ENCODE results near the gene ANKLE1. TPM values are rescaled to one million over a fixed set of nuclear protein-coding genes. Genes with fewer than 3 reads are reported as not detected.
A peak's percentile ranks its signal among the peaks of the same experiment; 100 is the strongest.

Gene ANKLE1
- polyA plus RNA-seq, 1 experiment, result 0.33 TPM

DNA sequence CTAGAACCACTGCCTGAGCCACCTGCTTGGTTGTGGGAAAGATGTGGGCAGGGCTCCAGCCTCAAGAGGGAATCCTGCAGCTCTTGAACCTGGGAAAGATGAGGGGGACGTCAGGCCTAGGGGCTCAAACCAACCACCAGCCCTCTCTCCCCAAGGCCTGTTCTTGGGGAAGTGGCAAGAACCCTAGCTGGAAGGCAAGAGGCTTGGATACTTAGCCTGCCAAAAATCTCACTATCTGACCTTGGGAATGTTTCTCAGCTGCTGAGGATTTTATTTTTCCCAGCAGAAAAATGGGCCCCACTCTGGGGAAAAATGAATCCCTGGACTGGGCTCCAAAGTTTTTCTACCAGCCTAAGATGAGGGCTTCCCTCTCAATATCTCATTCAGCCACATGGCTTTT lies 21.8 kb upstream of the ANKLE1 start:
- TF ChIP-seq, protein P1, sequence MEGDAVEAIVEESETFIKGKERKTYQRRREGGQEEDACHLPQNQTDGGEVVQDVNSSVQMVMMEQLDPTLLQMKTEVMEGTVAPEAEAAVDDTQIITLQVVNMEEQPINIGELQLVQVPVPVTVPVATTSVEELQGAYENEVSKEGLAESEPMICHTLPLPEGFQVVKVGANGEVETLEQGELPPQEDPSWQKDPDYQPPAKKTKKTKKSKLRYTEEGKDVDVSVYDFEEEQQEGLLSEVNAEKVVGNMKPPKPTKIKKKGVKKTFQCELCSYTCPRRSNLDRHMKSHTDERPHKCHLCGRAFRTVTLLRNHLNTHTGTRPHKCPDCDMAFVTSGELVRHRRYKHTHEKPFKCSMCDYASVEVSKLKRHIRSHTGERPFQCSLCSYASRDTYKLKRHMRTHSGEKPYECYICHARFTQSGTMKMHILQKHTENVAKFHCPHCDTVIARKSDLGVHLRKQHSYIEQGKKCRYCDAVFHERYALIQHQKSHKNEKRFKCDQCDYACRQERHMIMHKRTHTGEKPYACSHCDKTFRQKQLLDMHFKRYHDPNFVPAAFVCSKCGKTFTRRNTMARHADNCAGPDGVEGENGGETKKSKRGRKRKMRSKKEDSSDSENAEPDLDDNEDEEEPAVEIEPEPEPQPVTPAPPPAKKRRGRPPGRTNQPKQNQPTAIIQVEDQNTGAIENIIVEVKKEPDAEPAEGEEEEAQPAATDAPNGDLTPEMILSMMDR (IDR thresholded peaks at IDR 0.05; ENCODE audit: low read depth, low read length), result no peak
- POLR2A ChIA-PET, result no interaction called here
- no peak overlapping the region for H3K4me3 ChIP-seq (ENCODE audit: low read depth, low read length)
- no peak for DNase-seq (ENCODE audit: low read depth, low spot score)
- H3K27ac ChIP-seq (ENCODE audit: low read depth, low read length), result no peak overlapping the region
- CTCF ChIA-PET, result interaction anchor here (0.6 to 1.9 kb wide), 8 partner anchors 7 to 194 kb away, joined by 3 to 7 read pairs (median 3); no protein-coding TSS in a partner anchor
- peaks cover 8% of the 10 kb centered on the region for H3K27me3 ChIP-seq (ENCODE audit: control insufficient read depth, insufficient read depth, low read length)
- peaks cover 17% of the 10 kb centered on the region for H3K9me3 ChIP-seq (ENCODE audit: control insufficient read depth, insufficient read depth, low read length)

DNA sequence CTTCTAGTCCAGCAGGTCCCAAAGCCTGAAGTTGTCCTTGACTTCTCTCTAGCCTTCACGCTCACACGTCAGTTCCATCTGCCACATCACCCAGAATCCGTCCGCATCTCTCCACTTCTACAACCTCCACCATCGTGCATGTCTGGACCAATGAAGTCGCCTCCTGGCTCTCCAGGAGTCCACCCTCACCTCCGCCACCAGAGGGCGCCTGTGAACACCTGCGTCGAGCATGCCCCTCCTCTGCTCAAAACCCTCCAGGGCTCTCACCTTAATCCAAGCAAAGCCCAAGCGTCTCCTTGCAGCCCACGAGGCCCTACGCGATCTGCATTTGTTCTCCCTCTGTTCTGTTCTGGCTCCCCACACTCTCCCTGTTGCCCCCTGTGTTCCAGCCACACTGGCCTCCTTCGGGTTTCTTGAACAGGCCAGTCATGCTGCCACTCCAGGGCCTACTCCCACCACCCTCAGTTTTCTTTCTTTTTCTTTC lies 20.8 kb upstream of the ANKLE1 start:
- Histone ChIP-seq H3K4me3 (ENCODE audit: low read depth, low read length) (no peak overlapping the region), H3K27ac (ENCODE audit: low read depth, low read length) (no peak overlapping the region), H3K9me3 (ENCODE audit: control insufficient read depth, insufficient read depth, low read length) (peaks cover 17% of the 10 kb centered on the region), H3K27me3 (ENCODE audit: control insufficient read depth, insufficient read depth, low read length) (peaks cover 8% of the 10 kb centered on the region)
- ChIA-PET POLR2A (no interaction called here), CTCF (interaction anchor here (0.6 to 1.9 kb wide), 9 partner anchors 8 to 269 kb away, joined by 3 to 7 read pairs (median 3); no protein-coding TSS in a partner anchor)
- TF ChIP-seq, protein P1 (IDR thresholded peaks at IDR 0.05; ENCODE audit: low read depth, low read length), result peak; percentile 83
- no peak for DNase-seq (ENCODE audit: low read depth, low spot score)

DNA sequence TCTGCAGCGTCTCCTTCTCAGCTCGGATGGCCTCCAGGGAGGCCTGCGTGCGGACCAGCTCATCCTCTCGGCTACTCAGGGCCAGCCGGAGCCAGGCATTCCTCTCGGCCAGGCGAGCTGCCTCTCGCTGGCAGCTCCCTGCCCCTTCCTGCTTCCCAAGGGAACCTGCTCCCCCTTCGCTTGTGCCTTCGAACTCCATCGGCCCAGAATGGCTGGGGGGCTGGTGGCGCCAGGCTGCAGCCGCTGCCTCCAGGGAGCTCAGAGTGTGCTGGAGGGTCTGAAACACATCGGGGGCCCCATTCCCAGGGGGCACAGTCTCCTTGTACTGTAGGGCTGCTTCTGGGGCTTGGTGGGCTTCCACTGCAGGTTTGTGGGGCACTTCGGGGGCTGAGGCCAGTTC lies 19.1 kb upstream of the ANKLE1 start:
- TF ChIP-seq, protein P1 (IDR thresholded peaks at IDR 0.05; ENCODE audit: low read depth, low read length), result no peak
- ChIA-PET POLR2A (no interaction called here), CTCF (interaction anchor here (0.5 to 0.7 kb wide), 3 partner anchors 17 to 123 kb away, joined by 3 to 6 read pairs (median 3); no protein-coding TSS in a partner anchor)
- H3K27me3 ChIP-seq (ENCODE audit: control insufficient read depth, insufficient read depth, low read length), result peaks cover 8% of the 10 kb centered on the region
- peaks cover 17% of the 10 kb centered on the region for H3K9me3 ChIP-seq (ENCODE audit: control insufficient read depth, insufficient read depth, low read length)
- H3K27ac ChIP-seq (ENCODE audit: low read depth, low read length), result no peak overlapping the region
- H3K4me3 ChIP-seq (ENCODE audit: low read depth, low read length), result no peak overlapping the region
- DNase-seq (ENCODE audit: low read depth, low spot score), result no peak

DNA sequence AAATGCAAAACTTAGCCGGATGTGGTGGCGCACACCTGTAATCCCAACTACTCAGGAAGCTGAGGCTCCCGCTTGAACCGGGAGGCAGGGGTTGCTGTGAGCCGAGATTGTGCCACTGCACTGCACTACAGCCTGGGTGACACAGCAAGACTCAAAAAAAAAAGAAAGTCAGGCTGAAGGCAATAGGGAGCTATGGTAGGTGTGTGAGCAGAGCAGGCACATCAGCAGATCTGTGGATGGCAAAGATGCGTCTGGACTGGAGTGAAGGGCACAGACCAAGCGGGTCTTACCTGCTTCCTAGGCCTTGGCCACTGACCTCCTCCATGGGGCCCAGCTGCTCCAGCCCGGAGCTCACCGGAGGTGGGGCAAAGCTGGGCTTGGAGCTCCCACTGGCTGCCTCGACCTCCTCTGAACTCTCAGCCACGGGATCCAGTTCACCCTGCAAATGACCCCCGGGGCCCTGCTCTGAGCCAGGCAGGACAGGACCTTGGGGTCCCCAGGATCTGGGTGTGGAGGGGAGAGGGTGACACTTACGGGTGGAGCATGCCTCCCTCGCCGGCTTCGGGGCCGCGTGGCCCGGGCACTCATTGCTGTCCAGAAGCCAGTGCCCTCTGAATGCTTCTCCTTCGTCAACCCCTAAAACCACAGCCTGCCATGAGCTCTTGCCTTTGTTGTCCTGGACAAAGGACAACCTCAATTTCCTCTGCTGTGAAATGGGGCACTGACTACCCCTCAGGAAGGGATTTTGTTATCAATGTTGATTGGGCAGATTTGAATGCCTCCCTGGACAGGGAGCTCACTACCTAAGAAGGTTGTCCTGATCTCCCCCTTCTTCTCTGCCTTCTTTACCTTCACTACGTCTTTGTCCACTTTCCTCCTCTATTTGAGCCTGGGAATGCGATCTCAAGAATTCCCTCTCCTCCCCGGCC lies 17.7 kb upstream of the ANKLE1 start:
- Histone ChIP-seq H3K27ac (ENCODE audit: low read depth, low read length) (no peak overlapping the region), H3K9me3 (ENCODE audit: control insufficient read depth, insufficient read depth, low read length) (peaks cover 13% of the 10 kb centered on the region), H3K4me3 (ENCODE audit: low read depth, low read length) (no peak overlapping the region), H3K27me3 (ENCODE audit: control insufficient read depth, insufficient read depth, low read length) (peaks cover 5% of the 10 kb centered on the region)
- no peak for DNase-seq (ENCODE audit: low read depth, low spot score)
- TF ChIP-seq, protein P1 (IDR thresholded peaks at IDR 0.05; ENCODE audit: low read depth, low read length), result no peak
- ChIA-PET POLR2A (no interaction called here), CTCF (interaction anchor here (0.6 kb wide), 1 partner anchor 146 kb away, joined by 7 read pairs; no protein-coding TSS in a partner anchor)

DNA sequence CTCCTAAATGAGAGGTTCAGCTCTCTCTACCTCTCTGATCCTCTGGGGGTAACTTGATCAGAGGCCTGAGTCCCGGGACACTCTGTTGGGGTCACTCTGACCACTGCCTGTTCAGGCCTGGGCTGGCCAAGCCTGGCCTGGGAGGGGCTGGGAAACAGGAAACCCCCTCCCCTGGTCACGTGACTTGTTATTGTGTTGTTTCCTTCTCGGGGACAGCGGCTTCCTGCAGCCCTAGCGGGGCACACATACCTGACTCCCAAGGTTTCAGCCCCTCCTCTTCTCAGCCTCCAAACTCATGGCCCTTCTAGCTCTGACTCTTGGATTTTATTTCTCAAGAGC lies 17.1 kb upstream of the ANKLE1 start, which contains the start of gene USHBP1:
Gene USHBP1 (minus strand): TSS at position 105 of the 339 bp plus-strand sequence. CDS start 446 bp downstream, outside the sequence.
- TF ChIP-seq, protein P1 (IDR thresholded peaks at IDR 0.05; ENCODE audit: low read depth, low read length), result no peak
- Histone ChIP-seq H3K9me3 (ENCODE audit: control insufficient read depth, insufficient read depth, low read length) (peaks cover 6% of the 10 kb centered on the region), H3K27me3 (ENCODE audit: control insufficient read depth, insufficient read depth, low read length) (peaks cover 4% of the 10 kb centered on the region), H3K27ac (ENCODE audit: low read depth, low read length) (no peak within 1 kb of the TSS), H3K4me3 (ENCODE audit: low read depth, low read length) (no peak within 1 kb of the TSS)
- no peak for DNase-seq (ENCODE audit: low read depth, low spot score)
- ChIA-PET POLR2A (no interaction called here), CTCF (interaction anchor here (0.6 to 1.3 kb wide), 2 partner anchors 18 to 147 kb away, joined by 3 to 7 read pairs; no protein-coding TSS in a partner anchor)

All from AG04450 (cell line).